HepG2 (cell line): Measurements from ENCODE around the gene STAM. TPM values are rescaled to one million over a fixed set of nuclear protein-coding genes. Genes with fewer than 3 reads are reported as not detected.

Experiments used
- JARID2 ChIP-seq: sonication (generic); formaldehyde crosslinking; IDR thresholded peaks from 2 replicates; pipeline ENCODE4 v1.8.1; 2023; ENCODE audit warnings: missing genetic modification reagents, inconsistent platforms; ENCODE audit not compliant: insufficient replicate concordance
- NCOR1 ChIP-seq: fragments of 200-600 bp; sonication (generic); IDR thresholded peaks from 2 replicates; pipeline ENCODE4 v1.7.0; 2017; ENCODE audit warnings: antibody characterized with exemption, low read length, borderline replicate concordance
- NFE2L2 ChIP-seq: fragments of 150-350 bp; IDR thresholded peaks from 2 replicates; pipeline ENCODE4 v1.6.1; 2014; ENCODE audit warnings: low read length
- PITX1 ChIP-seq: sonication (generic); formaldehyde crosslinking; IDR thresholded peaks from 2 replicates; pipeline ENCODE4 v1.5.1; 2020; ENCODE audit warnings: mild to moderate bottlenecking, missing genetic modification reagents
- ZFX ChIP-seq: sonication (generic); formaldehyde crosslinking; IDR thresholded peaks from 2 replicates; pipeline ENCODE4 v1.4.0; 2020; ENCODE audit warnings: mild to moderate bottlenecking, low read depth, missing genetic modification reagents, moderate library complexity
- ZHX2 ChIP-seq, 2 experiments: sonication (generic) in 1 of 2; formaldehyde crosslinking in 1 of 2; IDR thresholded peaks; 2 replicates each; pipeline versions ENCODE4 v1.6.1 to v1.9.0; 2014 to 2022; ENCODE audit warnings: antibody characterized with exemption in 1 of 2, borderline replicate concordance in 1 of 2, inconsistent platforms in 1 of 2, low read depth in 1 of 2, missing genetic modification reagents in 1 of 2
- ZNF704 ChIP-seq: sonication (generic); formaldehyde crosslinking; IDR thresholded peaks from 2 replicates; pipeline ENCODE4 v1.8.1; 2023; ENCODE audit warnings: mild to moderate bottlenecking, inconsistent platforms, moderate library complexity, missing genetic modification reagents, borderline replicate concordance
- ZNF713 ChIP-seq: sonication (generic); formaldehyde crosslinking; IDR thresholded peaks from 2 replicates; pipeline ENCODE4 v1.4.0; 2020; ENCODE audit warnings: mild to moderate bottlenecking, missing genetic modification reagents
- ZNF83 ChIP-seq: sonication (generic); formaldehyde crosslinking; IDR thresholded peaks from 2 replicates; pipeline ENCODE4 v1.4.0; 2020; ENCODE audit warnings: missing genetic modification reagents, mild to moderate bottlenecking, borderline replicate concordance
- polyA plus RNA-seq, 8 experiments: library from polyadenylated mRNA; depleted of rRNA in 3 of 8; stranded (reverse) in 7 of 8; unstranded in 1 of 8; fragments of >200 nt; fragmentation: Illumina TruSeq in 4 of 8; extraction: Trizol in 4 of 8; gene quantifications; 2 replicates each; pipeline versions ENCODE4 v1.2.1 to v1.2.3, GENCODE V29; 2011 to 2016; ENCODE audit warnings: low read depth in 4 of 8, missing spikeins in 1 of 8, mixed read lengths in 1 of 8; ENCODE audit not compliant: insufficient read depth in 1 of 8
- total RNA-seq, 5 experiments: library from RNA; depleted of rRNA; stranded (reverse); fragments of >200 nt; fragmentation: Illumina TruSeq; extraction: Trizol; gene quantifications; 2 replicates each; pipeline ENCODE4 v1.2.3, GENCODE V29; 2016; ENCODE audit warnings: low read depth in 1 of 5
- TF ChIP-seq, protein P1 (sequence below): sonication (generic); formaldehyde crosslinking; IDR thresholded peaks from 2 replicates; pipeline ENCODE4 v1.5.0; 2020; ENCODE audit warnings: mild to moderate bottlenecking, missing genetic modification reagents, moderate library complexity
- TF ChIP-seq, protein P2 (sequence below): sonication (generic); formaldehyde crosslinking; IDR thresholded peaks from 2 replicates; pipeline ENCODE4 v1.4.0; 2020; ENCODE audit warnings: missing genetic modification reagents, borderline replicate concordance
- TF ChIP-seq, protein P3 (sequence below): sonication (generic); formaldehyde crosslinking; IDR thresholded peaks from 2 replicates; pipeline ENCODE4 v1.4.0; 2020; ENCODE audit warnings: missing genetic modification reagents, borderline replicate concordance

The STAM gene
- total and polyA plus RNA-seq, 2 of the 13 experiments (the other 11 are each of a cell fraction or from before 2014, with no cell fraction given), result 19.5 to 25.1 TPM

GRCh38 chr10:17616403-17617030, 27.4 kb upstream of the STAM start (continued):
- TF ChIP-seq ZHX2 (IDR thresholded peaks at IDR 0.05; ENCODE audit: low read depth) (no peak), ZHX2 (CRISPR knock-in tag; IDR thresholded peaks at IDR 0.05; ENCODE audit: borderline replicate concordance) (no peak), ZNF704 (CRISPR knock-in tag) (no peak), ZNF713 (CRISPR knock-in tag) (no peak), NCOR1 (no peak), ZNF83 (no peak), ZFX (CRISPR knock-in tag) (no peak), JARID2 (CRISPR knock-in tag) (no peak), PITX1 (no peak), NFE2L2 (peak; percentile 24; the same call in 1 of the 2 replicates)
- TF ChIP-seq, protein P1, sequence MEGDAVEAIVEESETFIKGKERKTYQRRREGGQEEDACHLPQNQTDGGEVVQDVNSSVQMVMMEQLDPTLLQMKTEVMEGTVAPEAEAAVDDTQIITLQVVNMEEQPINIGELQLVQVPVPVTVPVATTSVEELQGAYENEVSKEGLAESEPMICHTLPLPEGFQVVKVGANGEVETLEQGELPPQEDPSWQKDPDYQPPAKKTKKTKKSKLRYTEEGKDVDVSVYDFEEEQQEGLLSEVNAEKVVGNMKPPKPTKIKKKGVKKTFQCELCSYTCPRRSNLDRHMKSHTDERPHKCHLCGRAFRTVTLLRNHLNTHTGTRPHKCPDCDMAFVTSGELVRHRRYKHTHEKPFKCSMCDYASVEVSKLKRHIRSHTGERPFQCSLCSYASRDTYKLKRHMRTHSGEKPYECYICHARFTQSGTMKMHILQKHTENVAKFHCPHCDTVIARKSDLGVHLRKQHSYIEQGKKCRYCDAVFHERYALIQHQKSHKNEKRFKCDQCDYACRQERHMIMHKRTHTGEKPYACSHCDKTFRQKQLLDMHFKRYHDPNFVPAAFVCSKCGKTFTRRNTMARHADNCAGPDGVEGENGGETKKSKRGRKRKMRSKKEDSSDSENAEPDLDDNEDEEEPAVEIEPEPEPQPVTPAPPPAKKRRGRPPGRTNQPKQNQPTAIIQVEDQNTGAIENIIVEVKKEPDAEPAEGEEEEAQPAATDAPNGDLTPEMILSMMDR, result peak; percentile 25; the same call in 1 of the 2 replicates
- TF ChIP-seq, protein P2, sequence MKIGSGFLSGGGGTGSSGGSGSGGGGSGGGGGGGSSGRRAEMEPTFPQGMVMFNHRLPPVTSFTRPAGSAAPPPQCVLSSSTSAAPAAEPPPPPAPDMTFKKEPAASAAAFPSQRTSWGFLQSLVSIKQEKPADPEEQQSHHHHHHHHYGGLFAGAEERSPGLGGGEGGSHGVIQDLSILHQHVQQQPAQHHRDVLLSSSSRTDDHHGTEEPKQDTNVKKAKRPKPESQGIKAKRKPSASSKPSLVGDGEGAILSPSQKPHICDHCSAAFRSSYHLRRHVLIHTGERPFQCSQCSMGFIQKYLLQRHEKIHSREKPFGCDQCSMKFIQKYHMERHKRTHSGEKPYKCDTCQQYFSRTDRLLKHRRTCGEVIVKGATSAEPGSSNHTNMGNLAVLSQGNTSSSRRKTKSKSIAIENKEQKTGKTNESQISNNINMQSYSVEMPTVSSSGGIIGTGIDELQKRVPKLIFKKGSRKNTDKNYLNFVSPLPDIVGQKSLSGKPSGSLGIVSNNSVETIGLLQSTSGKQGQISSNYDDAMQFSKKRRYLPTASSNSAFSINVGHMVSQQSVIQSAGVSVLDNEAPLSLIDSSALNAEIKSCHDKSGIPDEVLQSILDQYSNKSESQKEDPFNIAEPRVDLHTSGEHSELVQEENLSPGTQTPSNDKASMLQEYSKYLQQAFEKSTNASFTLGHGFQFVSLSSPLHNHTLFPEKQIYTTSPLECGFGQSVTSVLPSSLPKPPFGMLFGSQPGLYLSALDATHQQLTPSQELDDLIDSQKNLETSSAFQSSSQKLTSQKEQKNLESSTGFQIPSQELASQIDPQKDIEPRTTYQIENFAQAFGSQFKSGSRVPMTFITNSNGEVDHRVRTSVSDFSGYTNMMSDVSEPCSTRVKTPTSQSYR (CRISPR knock-in tag), result 0 out of 2 replicates have a peak, but pooled peaks have one; percentile 23
- TF ChIP-seq, protein P3, sequence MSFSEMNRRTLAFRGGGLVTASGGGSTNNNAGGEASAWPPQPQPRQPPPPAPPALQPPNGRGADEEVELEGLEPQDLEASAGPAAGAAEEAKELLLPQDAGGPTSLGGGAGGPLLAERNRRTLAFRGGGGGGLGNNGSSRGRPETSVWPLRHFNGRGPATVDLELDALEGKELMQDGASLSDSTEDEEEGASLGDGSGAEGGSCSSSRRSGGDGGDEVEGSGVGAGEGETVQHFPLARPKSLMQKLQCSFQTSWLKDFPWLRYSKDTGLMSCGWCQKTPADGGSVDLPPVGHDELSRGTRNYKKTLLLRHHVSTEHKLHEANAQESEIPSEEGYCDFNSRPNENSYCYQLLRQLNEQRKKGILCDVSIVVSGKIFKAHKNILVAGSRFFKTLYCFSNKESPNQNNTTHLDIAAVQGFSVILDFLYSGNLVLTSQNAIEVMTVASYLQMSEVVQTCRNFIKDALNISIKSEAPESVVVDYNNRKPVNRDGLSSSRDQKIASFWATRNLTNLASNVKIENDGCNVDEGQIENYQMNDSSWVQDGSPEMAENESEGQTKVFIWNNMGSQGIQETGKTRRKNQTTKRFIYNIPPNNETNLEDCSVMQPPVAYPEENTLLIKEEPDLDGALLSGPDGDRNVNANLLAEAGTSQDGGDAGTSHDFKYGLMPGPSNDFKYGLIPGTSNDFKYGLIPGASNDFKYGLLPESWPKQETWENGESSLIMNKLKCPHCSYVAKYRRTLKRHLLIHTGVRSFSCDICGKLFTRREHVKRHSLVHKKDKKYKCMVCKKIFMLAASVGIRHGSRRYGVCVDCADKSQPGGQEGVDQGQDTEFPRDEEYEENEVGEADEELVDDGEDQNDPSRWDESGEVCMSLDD (CRISPR knock-in tag), result peak; percentile 61; the same call in 1 of the 2 replicates
